ENCODE data around the gene FHIP1A.

Gene FHIP1A

DNA sequence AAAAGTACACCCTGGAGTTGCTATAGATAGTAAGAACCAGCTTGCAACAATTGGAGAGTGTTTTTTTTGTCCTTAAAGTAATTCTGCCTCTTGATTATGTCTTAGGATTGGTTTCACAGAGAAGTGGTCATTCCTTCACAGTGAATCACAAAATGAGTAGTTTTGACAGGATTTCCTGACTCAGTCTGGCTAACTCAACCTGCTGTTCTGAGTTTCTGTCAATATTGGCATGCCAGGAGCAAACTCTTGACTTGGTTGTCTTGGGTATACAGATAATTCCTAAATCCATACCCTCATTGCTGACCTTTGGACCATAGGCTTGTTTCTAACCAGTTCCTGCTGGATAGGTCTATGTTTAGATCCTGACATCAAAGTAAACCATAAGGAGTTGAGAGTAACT, 9.4 kb downstream of the FHIP1A start:
- peak overlapping the region; percentile 91 for H3K27ac ChIP-seq (ENCODE audit: low read depth, low read length, severe bottlenecking)
- H3K4me3 ChIP-seq (ENCODE audit: extremely low read depth, insufficient read depth, low read length, poor library complexity, severe bottlenecking), result no peak overlapping the region
- no peaks in the 10 kb centered on the region for H3K9me3 ChIP-seq (ENCODE audit: control insufficient read depth, low read length)
- peaks cover 10% of the 10 kb centered on the region for H3K4me1 ChIP-seq (ENCODE audit: control insufficient read depth, insufficient read depth, low read length, poor library complexity, severe bottlenecking)
- no peaks in the 10 kb centered on the region for H3K36me3 ChIP-seq (ENCODE audit: control insufficient read depth, insufficient read depth, low read length)

DNA sequence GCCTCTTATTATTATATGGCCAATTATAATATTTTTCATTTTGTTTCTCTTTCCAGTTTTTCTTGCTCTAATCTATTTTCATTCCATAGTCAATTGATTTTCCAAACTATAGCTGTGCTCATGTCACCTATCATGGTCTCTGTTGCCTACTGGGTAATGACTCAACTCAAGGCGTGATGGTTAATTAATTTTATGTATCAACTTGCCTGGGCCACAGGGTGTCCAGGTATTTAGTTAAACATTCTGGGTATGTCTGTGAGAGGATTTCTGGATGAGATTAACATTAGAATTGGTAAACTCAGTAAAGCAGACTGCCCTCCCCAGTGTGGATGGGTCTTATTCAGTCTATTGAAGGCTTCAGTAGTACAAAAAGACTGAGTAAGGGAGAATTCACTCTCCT, 9.9 kb downstream of the FHIP1A start:
- H3K36me3 ChIP-seq (ENCODE audit: control insufficient read depth, insufficient read depth, low read length), result no peaks in the 10 kb centered on the region
- H3K9me3 ChIP-seq (ENCODE audit: control insufficient read depth, low read length), result no peaks in the 10 kb centered on the region
- WGBS, 2 experiments (ENCODE audit: insufficient coverage in 2 of 2), result 100% methylated on average over 1 of the region's 1 CpG
- H3K4me1 ChIP-seq (ENCODE audit: control insufficient read depth, insufficient read depth, low read length, poor library complexity, severe bottlenecking), result peaks cover 10% of the 10 kb centered on the region
- no peak overlapping the region for H3K4me3 ChIP-seq (ENCODE audit: extremely low read depth, insufficient read depth, low read length, poor library complexity, severe bottlenecking)
- H3K27ac ChIP-seq (ENCODE audit: low read depth, low read length, severe bottlenecking), result no peak overlapping the region

DNA sequence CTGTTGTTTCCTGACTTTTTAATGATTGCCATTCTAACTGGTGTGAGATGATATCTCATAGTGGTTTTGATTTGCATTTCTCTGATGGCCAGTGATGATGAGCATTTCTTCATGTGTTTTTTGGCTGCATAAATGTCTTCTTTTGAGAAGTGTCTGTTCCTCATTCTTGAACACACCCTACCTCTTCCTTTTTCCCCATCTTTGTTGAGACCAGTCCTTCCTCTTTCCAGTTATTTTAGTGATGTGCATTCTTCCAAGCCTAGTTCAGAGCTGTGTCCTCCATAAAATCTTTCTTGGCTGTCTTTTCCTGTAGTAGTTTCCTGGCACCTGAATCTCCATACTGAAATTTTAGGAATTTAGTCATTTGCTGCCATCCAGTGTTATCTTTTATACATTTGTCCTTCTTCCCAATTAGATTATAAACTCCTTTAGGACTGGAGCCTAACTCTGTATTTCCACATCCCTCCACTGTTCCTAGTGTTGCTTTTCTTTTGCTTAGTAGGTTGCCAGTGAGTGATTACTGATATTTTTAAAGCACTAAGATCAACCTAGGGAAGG, 11.4 kb downstream of the FHIP1A start:
- Histone ChIP-seq H3K4me1 (ENCODE audit: control insufficient read depth, insufficient read depth, low read length, poor library complexity, severe bottlenecking) (peaks cover 10% of the 10 kb centered on the region), H3K36me3 (ENCODE audit: control insufficient read depth, insufficient read depth, low read length) (no peaks in the 10 kb centered on the region), H3K27ac (ENCODE audit: low read depth, low read length, severe bottlenecking) (no peak overlapping the region), H3K4me3 (ENCODE audit: extremely low read depth, insufficient read depth, low read length, poor library complexity, severe bottlenecking) (no peak overlapping the region), H3K9me3 (ENCODE audit: control insufficient read depth, low read length) (no peaks in the 10 kb centered on the region)

DNA sequence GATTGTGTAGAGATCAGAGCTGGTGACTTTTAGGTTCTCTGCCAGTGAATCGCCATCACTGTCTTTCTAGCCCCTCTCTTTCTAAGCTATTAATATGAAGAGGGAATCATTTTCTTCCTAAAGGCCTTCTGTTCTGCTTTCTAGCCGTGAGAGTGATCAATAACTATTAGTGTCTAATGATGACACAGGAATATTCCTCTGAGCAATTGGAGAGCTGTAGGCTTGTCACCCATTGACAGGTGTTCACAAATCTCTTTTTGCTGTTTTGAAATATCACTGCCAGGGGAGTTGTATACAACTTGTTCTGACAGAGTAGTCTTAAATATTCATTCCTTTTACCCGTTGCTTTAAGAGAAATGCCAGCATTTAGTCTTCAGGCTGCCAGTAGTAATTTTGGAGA, 13.9 kb downstream of the FHIP1A start:
- Histone ChIP-seq H3K9me3 (ENCODE audit: control insufficient read depth, low read length) (no peaks in the 10 kb centered on the region), H3K27ac (ENCODE audit: low read depth, low read length, severe bottlenecking) (no peak overlapping the region), H3K4me3 (ENCODE audit: extremely low read depth, insufficient read depth, low read length, poor library complexity, severe bottlenecking) (no peak overlapping the region), H3K4me1 (ENCODE audit: control insufficient read depth, insufficient read depth, low read length, poor library complexity, severe bottlenecking) (peaks cover 10% of the 10 kb centered on the region), H3K36me3 (ENCODE audit: control insufficient read depth, insufficient read depth, low read length) (no peaks in the 10 kb centered on the region)
- no CpG with 5 or more reads among the region's 3 CpGs for WGBS, 2 experiments (ENCODE audit: insufficient coverage in 2 of 2)

GRCh38 chr4:151426513-151426912, 17.5 kb downstream of the FHIP1A start:
- no CpG with 5 or more reads among the region's 1 CpG for WGBS, 2 experiments (ENCODE audit: insufficient coverage in 2 of 2)
- H3K4me1 ChIP-seq (ENCODE audit: control insufficient read depth, insufficient read depth, low read length, poor library complexity, severe bottlenecking), result no peaks in the 10 kb centered on the region
- H3K4me3 ChIP-seq (ENCODE audit: extremely low read depth, insufficient read depth, low read length, poor library complexity, severe bottlenecking), result no peak overlapping the region
- no peaks in the 10 kb centered on the region for H3K36me3 ChIP-seq (ENCODE audit: control insufficient read depth, insufficient read depth, low read length)
- no peaks in the 10 kb centered on the region for H3K9me3 ChIP-seq (ENCODE audit: control insufficient read depth, low read length)
- no peak overlapping the region for H3K27ac ChIP-seq (ENCODE audit: low read depth, low read length, severe bottlenecking)

DNA sequence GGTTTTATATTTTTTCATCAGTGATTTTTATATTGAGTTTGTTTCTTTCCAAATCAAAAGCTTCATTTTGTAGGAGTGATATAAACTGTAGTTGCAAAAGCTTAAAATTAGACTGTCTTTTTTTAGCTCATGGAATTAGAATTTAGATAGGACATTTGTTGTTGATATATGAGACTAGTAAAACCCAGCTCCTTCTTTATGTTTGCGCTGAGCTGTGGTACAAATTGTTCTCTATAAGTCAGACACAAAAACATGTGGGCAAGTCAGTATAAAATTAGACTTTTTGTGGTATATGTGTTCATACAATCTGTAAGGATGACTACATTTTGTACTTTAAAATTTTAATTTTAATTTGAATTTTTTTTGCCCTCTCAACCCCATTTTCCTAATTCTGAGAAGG, 18.3 kb downstream of the FHIP1A start:
- Histone ChIP-seq H3K36me3 (ENCODE audit: control insufficient read depth, insufficient read depth, low read length) (no peaks in the 10 kb centered on the region), H3K27ac (ENCODE audit: low read depth, low read length, severe bottlenecking) (no peak overlapping the region), H3K4me3 (ENCODE audit: extremely low read depth, insufficient read depth, low read length, poor library complexity, severe bottlenecking) (no peak overlapping the region), H3K4me1 (ENCODE audit: control insufficient read depth, insufficient read depth, low read length, poor library complexity, severe bottlenecking) (no peaks in the 10 kb centered on the region), H3K9me3 (ENCODE audit: control insufficient read depth, low read length) (no peaks in the 10 kb centered on the region)
- no CpG with 5 or more reads among the region's 1 CpG for WGBS, 2 experiments (ENCODE audit: insufficient coverage in 2 of 2)

DNA sequence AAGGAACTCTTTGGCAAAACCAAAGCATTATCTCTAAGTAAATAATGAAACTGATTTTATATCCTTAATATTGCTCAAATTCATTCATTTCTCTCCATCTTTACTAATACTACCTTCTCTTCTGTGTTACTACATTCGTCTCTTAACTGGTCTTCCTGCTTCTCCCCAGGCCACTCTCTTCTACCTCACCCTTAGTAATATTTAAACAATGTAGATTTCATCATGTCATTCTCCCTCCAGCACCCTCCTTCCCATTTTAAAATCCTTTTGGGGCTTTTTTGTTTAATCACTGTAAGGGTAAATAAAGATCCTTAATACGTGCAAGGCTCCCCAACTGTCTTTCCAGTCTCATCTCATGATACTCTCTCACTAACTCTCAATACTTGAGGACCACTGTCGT, 19.4 kb downstream of the FHIP1A start:
- H3K4me1 ChIP-seq (ENCODE audit: control insufficient read depth, insufficient read depth, low read length, poor library complexity, severe bottlenecking), result no peaks in the 10 kb centered on the region
- no peak overlapping the region for H3K4me3 ChIP-seq (ENCODE audit: extremely low read depth, insufficient read depth, low read length, poor library complexity, severe bottlenecking)
- no peaks in the 10 kb centered on the region for H3K9me3 ChIP-seq (ENCODE audit: control insufficient read depth, low read length)
- no peaks in the 10 kb centered on the region for H3K36me3 ChIP-seq (ENCODE audit: control insufficient read depth, insufficient read depth, low read length)
- H3K27ac ChIP-seq (ENCODE audit: low read depth, low read length, severe bottlenecking), result no peak overlapping the region
- 86 to 88% methylated on average over 1 to 3 of the region's 3 CpGs for WGBS, 2 experiments (ENCODE audit: insufficient coverage in 2 of 2)

- Histone ChIP-seq H3K27ac (ENCODE audit: low read depth, low read length, severe bottlenecking) (no peak overlapping the region), H3K4me1 (ENCODE audit: control insufficient read depth, insufficient read depth, low read length, poor library complexity, severe bottlenecking) (no peaks in the 10 kb centered on the region), H3K9me3 (ENCODE audit: control insufficient read depth, low read length) (no peaks in the 10 kb centered on the region), H3K4me3 (ENCODE audit: extremely low read depth, insufficient read depth, low read length, poor library complexity, severe bottlenecking) (no peak overlapping the region), H3K36me3 (ENCODE audit: control insufficient read depth, insufficient read depth, low read length) (no peaks in the 10 kb centered on the region)
- 40% methylated on average over 1 of the region's 1 CpG; no CpG with 5 or more reads in 1 of the 2 experiments for WGBS, 2 experiments (ENCODE audit: insufficient coverage in 2 of 2)
These were observed 21.1 kb downstream of the FHIP1A start for GRCh38 chr4:151429957-151430570.

- no peaks in the 10 kb centered on the region for H3K36me3 ChIP-seq (ENCODE audit: control insufficient read depth, insufficient read depth, low read length)
- H3K27ac ChIP-seq (ENCODE audit: low read depth, low read length, severe bottlenecking), result no peak overlapping the region
- no peaks in the 10 kb centered on the region for H3K9me3 ChIP-seq (ENCODE audit: control insufficient read depth, low read length)
- H3K4me1 ChIP-seq (ENCODE audit: control insufficient read depth, insufficient read depth, low read length, poor library complexity, severe bottlenecking), result no peaks in the 10 kb centered on the region
- H3K4me3 ChIP-seq (ENCODE audit: extremely low read depth, insufficient read depth, low read length, poor library complexity, severe bottlenecking), result no peak overlapping the region
- 66 to 90% methylated on average over 2 to 5 of the region's 6 CpGs for WGBS, 2 experiments (ENCODE audit: insufficient coverage in 2 of 2)
These were observed 21.9 kb downstream of the FHIP1A start for GRCh38 chr4:151430740-151431457.

DNA sequence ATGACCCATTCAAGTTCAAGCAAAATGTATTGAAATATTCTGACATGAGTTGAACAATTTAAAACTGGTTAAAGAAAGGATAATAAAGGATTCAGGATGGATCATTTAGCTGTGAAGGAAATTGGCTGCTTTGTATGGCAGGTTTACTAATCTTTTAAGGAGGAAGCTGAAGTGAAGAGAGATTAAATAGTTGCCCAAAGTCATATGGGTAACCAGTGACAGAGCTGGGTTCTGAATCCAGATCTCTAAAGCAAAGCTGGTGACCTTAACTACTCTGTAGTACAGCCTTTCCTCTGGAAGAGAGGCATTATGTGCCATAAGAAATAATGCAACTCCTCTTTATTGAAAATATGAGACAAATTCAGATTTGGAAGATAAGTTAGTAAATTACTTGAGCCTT, 22.8 kb downstream of the FHIP1A start:
- H3K27ac ChIP-seq (ENCODE audit: low read depth, low read length, severe bottlenecking), result no peak overlapping the region
- H3K4me3 ChIP-seq (ENCODE audit: extremely low read depth, insufficient read depth, low read length, poor library complexity, severe bottlenecking), result no peak overlapping the region
- H3K9me3 ChIP-seq (ENCODE audit: control insufficient read depth, low read length), result no peaks in the 10 kb centered on the region
- H3K36me3 ChIP-seq (ENCODE audit: control insufficient read depth, insufficient read depth, low read length), result no peaks in the 10 kb centered on the region
- no peaks in the 10 kb centered on the region for H3K4me1 ChIP-seq (ENCODE audit: control insufficient read depth, insufficient read depth, low read length, poor library complexity, severe bottlenecking)

DNA sequence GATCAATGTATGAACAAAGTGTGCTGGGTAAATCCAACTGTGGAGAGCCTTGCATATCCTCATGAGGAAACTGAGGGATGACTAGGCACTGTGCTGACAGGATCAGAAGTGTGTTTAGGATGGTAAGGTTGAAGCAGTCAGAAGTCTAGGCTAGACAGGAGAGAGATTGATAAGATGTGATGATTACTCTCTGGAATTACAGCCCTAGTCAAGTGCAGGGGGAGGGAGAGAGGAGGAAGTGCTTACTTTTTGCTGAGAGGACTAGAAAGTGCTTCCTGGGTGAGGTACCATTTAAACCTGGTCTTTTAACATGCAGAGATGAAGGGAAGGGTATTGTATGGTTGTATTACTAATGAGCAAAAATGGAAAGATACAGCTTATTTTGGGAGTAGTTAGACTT, 23.7 kb downstream of the FHIP1A start:
- no peaks in the 10 kb centered on the region for H3K4me1 ChIP-seq (ENCODE audit: control insufficient read depth, insufficient read depth, low read length, poor library complexity, severe bottlenecking)
- H3K27ac ChIP-seq (ENCODE audit: low read depth, low read length, severe bottlenecking), result no peak overlapping the region
- H3K9me3 ChIP-seq (ENCODE audit: control insufficient read depth, low read length), result no peaks in the 10 kb centered on the region
- no peak overlapping the region for H3K4me3 ChIP-seq (ENCODE audit: extremely low read depth, insufficient read depth, low read length, poor library complexity, severe bottlenecking)
- H3K36me3 ChIP-seq (ENCODE audit: control insufficient read depth, insufficient read depth, low read length), result no peaks in the 10 kb centered on the region
